ENCODE data around the gene DAW1.

Gene DAW1

DNA sequence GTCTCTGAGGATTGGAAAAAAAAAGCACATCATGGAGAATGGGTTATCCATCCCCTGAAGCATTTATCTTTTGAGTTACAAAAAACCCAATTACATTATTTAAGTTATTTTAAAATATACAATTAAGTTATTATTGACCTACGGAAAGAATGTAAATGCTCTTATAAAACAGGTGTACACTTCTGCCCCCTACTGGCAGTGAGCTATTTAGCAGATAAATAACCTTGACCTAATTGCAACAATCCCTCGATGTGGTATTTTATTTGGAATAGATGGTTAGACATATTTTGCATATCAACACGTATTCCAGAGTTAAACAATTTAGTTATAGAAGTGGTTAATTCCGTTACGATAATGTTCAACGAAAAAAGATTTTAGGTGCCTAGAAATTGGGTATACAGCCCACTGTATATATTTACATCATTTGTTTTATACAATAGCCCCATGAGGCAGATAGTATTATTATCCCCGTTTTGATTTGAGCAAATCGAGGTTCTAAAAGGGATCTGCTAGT lies 9.1 kb upstream of the DAW1 start:
- peak; percentile 63 for DNase-seq (ENCODE audit: low spot score)

GRCh38 chr2:227862741-227863588 lies 8.5 kb upstream of the DAW1 start:
- no peak for DNase-seq (ENCODE audit: low spot score)

GRCh38 chr2:227864161-227864756 lies 7.2 kb upstream of the DAW1 start:
- DNase-seq (ENCODE audit: low spot score): no peak

- no peak for DNase-seq (ENCODE audit: low spot score)
Measured at GRCh38 chr2:227865291-227865690, 6.1 kb upstream of the DAW1 start.

GRCh38 chr2:227867386-227867785 lies 4.0 kb upstream of the DAW1 start:
- no peak for DNase-seq (ENCODE audit: low spot score)

GRCh38 chr2:227870710-227871374 lies 589 bp upstream of the DAW1 start:
- no peak for DNase-seq (ENCODE audit: low spot score)

- no peak for DNase-seq (ENCODE audit: low spot score)
Measured at GRCh38 chr2:227872676-227873075, 1.2 kb downstream of the DAW1 start.

DNA sequence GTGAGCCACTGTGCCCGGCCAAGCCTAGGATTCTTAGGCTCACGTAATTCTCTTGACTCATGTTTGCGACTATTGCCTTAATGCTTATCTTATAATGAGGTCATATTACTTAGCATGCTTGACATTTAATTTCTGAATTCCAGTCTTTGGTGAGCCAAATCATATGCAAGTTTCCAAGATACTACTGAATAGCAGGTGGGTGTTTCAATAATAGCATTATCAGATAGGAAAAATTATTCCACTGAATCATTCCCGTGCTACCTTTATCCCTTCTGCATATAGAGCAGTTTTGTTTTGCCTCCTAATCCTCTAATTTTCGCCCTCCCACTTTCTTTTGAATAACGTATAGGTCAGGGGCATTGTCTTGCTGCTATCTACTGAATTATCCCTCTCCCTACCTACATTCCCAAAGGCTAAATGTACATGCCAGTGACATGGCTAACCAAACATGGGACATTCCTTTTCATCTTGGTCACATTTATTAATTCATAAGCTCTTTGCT lies 4.9 kb downstream of the DAW1 start:
- no peak for DNase-seq (ENCODE audit: low spot score)

- no peak for DNase-seq (ENCODE audit: low spot score)
Measured at GRCh38 chr2:227877421-227878310, 6.2 kb downstream of the DAW1 start.

- DNase-seq (ENCODE audit: low spot score): no peak
Measured at GRCh38 chr2:227880460-227880859, 9.0 kb downstream of the DAW1 start.

- no peak for DNase-seq (ENCODE audit: low spot score)
Measured at GRCh38 chr2:227881866-227882517, 10.6 kb downstream of the DAW1 start.

DNA sequence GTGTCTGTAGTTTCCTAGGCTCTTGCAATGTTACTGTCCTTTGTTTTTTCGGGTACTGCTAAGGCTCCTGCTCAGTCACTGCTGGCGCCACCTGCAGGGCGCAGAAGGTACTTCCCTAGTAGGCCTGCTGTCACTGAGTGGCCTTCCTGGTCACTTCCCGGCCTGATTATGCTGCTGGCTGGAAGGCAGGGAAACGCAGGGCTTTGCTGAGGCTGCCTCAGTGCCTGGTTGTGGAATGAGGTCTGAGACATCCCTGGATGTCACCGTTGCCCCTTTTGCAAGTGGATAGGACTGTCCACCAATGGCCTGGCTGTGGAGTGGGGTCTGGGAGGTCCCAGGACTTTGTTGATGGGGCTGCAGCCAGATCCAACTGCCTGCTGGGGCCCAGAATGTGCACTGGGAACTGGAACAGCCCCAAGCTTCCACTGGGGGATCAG lies 13.1 kb downstream of the DAW1 start:
- DNase-seq (ENCODE audit: low spot score): peak; percentile 68

DNA sequence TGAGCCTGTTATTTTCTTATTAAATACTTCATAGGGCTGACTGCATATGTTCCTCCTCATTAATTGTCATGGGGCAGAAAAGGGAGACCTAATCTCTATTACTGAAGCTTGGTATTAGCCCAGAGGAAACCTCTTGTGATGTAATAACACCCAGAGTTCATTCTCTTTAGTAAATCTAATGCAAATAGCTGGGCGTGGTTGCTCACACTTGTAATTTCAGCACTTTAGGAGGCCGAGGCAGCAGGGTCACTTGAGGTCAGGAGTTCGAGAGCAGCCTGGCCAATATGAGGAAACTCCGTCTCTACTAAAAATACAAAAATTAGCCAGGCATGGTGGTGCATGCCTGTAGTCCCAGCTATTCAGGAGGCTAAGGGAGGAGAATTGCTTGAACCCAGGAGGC lies 14.7 kb downstream of the DAW1 start:
- no peak for DNase-seq (ENCODE audit: low spot score)

- DNase-seq (ENCODE audit: low spot score): no peak
Measured at GRCh38 chr2:227888289-227888688, 16.9 kb downstream of the DAW1 start.

- no peak for DNase-seq (ENCODE audit: low spot score)
Measured at GRCh38 chr2:227889336-227889735, 17.9 kb downstream of the DAW1 start.

DNA sequence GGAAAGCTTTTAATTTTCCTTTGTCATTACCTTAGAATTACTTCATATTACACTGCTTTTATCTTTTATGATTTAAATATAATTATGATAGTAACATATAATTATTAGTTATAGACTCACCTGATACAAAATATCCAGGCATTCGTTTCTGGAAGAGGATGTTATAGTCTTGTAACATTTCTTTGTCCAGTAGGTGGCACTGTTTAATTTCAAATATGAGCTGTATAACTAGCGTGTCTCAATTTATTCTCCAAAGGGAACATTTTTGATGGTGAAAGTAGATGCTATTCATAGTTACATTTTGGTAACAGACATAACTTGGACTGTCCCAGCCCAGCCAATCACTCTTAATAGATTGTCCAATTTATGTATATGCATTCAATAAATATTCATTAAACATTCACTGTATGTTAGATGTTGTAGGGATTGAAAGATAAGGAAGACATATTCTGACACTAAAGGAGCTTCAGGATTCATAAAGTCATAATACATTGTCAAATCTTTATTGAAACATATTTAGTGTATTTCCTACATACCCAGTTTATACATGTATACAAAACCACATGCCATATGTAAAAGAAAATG lies 19.2 kb downstream of the DAW1 start:
- DNase-seq (ENCODE audit: low spot score): peak; percentile 69

DNA sequence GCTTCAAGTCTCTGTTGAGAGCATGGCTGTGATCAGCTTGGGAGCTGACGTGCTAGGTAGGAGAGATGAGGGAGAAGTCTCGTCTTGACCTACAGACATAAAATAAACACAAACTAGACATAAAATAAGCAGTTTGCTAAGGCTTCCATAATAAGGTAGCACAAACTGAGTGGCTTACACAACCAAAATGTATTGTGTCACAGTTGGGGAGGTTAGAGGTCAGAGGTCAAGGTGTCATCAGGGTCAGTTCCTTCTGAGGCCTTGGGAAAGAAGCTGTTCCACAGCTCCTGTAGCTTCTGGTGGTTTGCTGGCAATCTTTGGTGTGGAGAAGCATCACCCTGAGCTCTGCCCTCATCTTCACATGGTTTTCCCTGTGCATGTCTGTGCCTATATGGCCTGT lies 20.2 kb downstream of the DAW1 start:
- no peak for DNase-seq (ENCODE audit: low spot score)

DNA sequence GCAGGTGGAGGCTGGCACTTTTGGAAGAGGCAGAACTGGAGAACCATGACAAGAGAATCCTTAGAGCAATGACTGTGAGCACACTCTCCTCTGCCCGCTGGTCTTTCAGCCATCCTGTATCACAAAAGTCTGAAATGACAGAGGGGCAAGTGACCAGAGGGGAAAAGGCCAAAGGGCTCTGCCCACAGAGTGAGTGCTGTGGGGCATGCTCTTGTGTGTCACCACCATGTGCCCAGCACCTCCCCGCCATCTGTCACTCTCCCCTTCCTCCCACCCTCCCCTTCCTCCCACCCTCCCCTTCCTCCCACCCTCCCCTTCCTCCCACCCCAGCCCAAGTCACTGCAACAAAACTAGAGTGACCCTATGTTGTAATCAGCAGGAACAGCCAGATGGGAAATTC lies 31.9 kb downstream of the DAW1 start:
- DNase-seq (ENCODE audit: low spot score): no peak

GRCh38 chr2:227906991-227907390 lies 35.6 kb downstream of the DAW1 start:
- DNase-seq (ENCODE audit: low spot score): no peak

- no peak for DNase-seq (ENCODE audit: low spot score)
Measured at GRCh38 chr2:227908266-227909054, 37.0 kb downstream of the DAW1 start.

Measured in NAMALWA (cell line).